Heart right ventricle (tissue), 16 donors: ENCODE measurements around the gene IQSEC3. TPM values are rescaled to one million over a fixed set of nuclear protein-coding genes. Genes with fewer than 3 reads are reported as not detected.
A peak's percentile ranks its signal among the peaks of the same experiment; 100 is the strongest.
"Not testable (repeated sequence)": the region's sequence is repeated elsewhere in the genome, so short reads cannot be mapped to it uniquely, and the experiment has no call there.

Source experiments
- ATAC-seq, 8 donors: fragments of 200-7000 bp; cut with Tn5 transposase; one replicate each; pipeline ENCODE4 v1.9.1; 2020; ENCODE audit warnings: mild to moderate bottlenecking in 8 of 8, moderate library complexity in 8 of 8, moderate number of reproducible peaks in 1 of 8
- DNase-seq, 2 donors: peaks; one replicate each; pipeline ENCODE4 v3.0.0-alpha.2; 2020
- H3K27ac ChIP-seq, 10 donors: fragments of 200-600 bp; sonication (generic) in 2 of 10; one replicate each; pipeline versions ENCODE4 v1.5.0 to v1.8.0; 2020 to 2022; ENCODE audit warnings: mild to moderate bottlenecking in 3 of 10
- H3K27me3 ChIP-seq, 7 donors: fragments of 200-600 bp; one replicate each; pipeline ENCODE4 v1.8.0; 2021 to 2022; ENCODE audit warnings: mild to moderate bottlenecking in 2 of 7
- H3K36me3 ChIP-seq, 9 donors: fragments of 200-600 bp; sonication (generic) in 1 of 9; one replicate each; pipeline versions ENCODE4 v1.5.0 to v1.8.0; 2020 to 2022; ENCODE audit warnings: mild to moderate bottlenecking in 2 of 9
- H3K4me1 ChIP-seq, 9 donors: fragments of 200-600 bp; sonication (generic) in 1 of 9; one replicate each; pipeline versions ENCODE4 v1.5.0 to v1.8.0; 2020 to 2022; ENCODE audit warnings: mild to moderate bottlenecking in 4 of 9
- H3K4me3 ChIP-seq, 10 donors: fragments of 200-600 bp; sonication (generic) in 2 of 10; one replicate each; pipeline versions ENCODE4 v1.5.0 to v1.8.0; 2020 to 2022; ENCODE audit warnings: mild to moderate bottlenecking in 7 of 10, moderate library complexity in 2 of 10
- H3K9me3 ChIP-seq, 11 donors: fragments of 200-600 bp in 10 of 11; sonication (generic) in 2 of 11; one replicate each; pipeline versions ENCODE4 v1.5.0 to v1.8.0; 2013 to 2022; ENCODE audit warnings: mild to moderate bottlenecking in 2 of 11, control low read depth in 1 of 11, moderate library complexity in 1 of 11
- WGBS, 2 donors: extraction: QIAGEN DNeasy Blood & Tissue Kit; methylation state at CpG; one replicate each; pipeline ENCODE4 v1.1.7; 2013; ENCODE audit warnings: inconsistent platforms in 1 of 2; 5-methylcytosine and 5-hydroxymethylcytosine counted together
- intact Hi-C, 10 donors: fragments of 100-400 bp; cut with DNase I; formaldehyde crosslinking; loops; one replicate each; pipeline versions ENCODE4 v1.11.1 to v1.14.2; 2022
- polyA plus RNA-seq, 2 donors: library from polyadenylated mRNA; stranded (reverse); fragments of 200-250 nt; gene quantifications; one replicate each; pipeline ENCODE4 v1.2.3, GENCODE V29; 2013
- total RNA-seq, 10 donors: library from RNA; stranded (reverse); fragmentation: NEBNext Ultra II Directional in 3 of 10; extraction: Animal tissue kit (Norgen Biotek cat#: 25700) in 3 of 10; gene quantifications; one replicate each; pipeline versions ENCODE4 v1.2.1 to v1.2.4, GENCODE V29; 2021 to 2023
- TF ChIP-seq, protein P1 (sequence below), 9 donors: fragments of 200-600 bp; sonication (generic) in 2 of 9; IDR thresholded peaks; one replicate each; pipeline versions ENCODE4 v1.5.0 to v1.8.0; 2021 to 2022; ENCODE audit warnings: antibody characterized with exemption in 9 of 9, mild to moderate bottlenecking in 5 of 9, moderate library complexity in 1 of 9
- donor health status: Arrhythmogenic right ventricular cardiomyopathy.
- donor health status: ischemic (EF 13 %, LVEDD 7.1; RV severe dilation, severe dysfunction).
- donor health status: healthy with polysubstance abuse.
- donor health status: DM: no; HTN: yes; CAD: no.
- donor health status: DM: no; HTN: no; CAD: no.
- donor health status: ischemic (EF 25% LVEDD 6.9; RV normal size, moderate dysfunction).
- donor health status: ischemic (EF 25% LVEDD 5.7; RV mildly dilated, moderate dysfunction).
- donor health status: healthy.
- donor health status: DM: yes; HTN: yes; CAD: no.
- donor health status: Ischemic cardiomyopathy.
- donor health status: ischemic (EF 35%, LVEDD 5.7; RV mildly dilated, moderate dysfunction).
- donor health status: nonischemic (EF 11% LVEDD 7.7; RV severe dilation, severe dysfunction).
- donor health status: DM: yes; HTN: yes; CAD: no.
- donor health status: PGD.
- donor health status: ischemic (EF 29% LVEDD 5.4; RV normal size, mild dysfunction).
- donor health status: nonischemic (EF 23%, LVEDD 6.1; RV moderate dilation, normal function).

The IQSEC3 gene
- total and polyA plus RNA-seq, 12 donors: 0.30 to 2.7 (median 1.1) TPM

DNA sequence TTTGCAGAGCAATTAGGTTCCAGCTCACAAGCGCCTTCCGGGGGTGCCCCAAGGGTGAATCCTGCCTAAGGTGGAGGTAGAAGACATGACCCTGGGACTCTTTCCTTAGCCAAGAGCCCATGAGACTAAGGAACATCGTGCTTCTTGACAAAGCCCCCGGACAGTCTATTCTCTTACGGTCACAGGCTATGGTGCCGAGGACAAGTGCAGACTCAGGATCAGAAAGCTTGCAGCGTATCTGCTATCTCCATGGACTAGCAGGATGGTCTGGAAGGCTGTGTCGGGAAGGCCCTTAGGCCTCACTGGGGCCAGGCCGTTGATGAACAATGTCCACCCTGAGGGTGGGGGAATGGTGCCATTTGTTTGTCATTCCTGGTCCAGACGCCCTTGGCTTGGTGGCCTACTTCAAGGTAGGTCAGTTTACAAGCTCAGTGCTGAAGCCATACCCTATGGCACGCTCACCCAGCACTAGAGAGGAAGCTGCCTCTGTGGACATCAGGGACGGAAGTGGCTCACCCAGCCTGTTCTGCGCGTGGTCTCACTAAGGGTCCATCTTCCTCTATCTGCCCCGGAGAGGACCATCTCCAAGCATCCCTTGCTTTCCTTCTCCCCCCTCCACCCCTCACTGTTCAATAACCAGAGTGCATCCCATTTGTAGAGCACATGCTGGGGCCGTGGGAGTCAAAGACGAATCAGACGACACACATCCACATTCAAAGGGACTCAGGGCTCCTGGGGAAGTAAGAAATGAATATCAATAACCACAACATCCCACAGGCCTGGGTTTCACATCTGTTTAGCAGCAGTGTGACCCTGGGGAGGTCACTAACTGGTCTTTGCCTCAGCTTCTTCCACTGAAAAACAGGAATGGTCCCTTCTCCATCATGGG lies 45.0 kb upstream of the IQSEC3 start:
- TF ChIP-seq, protein P1, sequence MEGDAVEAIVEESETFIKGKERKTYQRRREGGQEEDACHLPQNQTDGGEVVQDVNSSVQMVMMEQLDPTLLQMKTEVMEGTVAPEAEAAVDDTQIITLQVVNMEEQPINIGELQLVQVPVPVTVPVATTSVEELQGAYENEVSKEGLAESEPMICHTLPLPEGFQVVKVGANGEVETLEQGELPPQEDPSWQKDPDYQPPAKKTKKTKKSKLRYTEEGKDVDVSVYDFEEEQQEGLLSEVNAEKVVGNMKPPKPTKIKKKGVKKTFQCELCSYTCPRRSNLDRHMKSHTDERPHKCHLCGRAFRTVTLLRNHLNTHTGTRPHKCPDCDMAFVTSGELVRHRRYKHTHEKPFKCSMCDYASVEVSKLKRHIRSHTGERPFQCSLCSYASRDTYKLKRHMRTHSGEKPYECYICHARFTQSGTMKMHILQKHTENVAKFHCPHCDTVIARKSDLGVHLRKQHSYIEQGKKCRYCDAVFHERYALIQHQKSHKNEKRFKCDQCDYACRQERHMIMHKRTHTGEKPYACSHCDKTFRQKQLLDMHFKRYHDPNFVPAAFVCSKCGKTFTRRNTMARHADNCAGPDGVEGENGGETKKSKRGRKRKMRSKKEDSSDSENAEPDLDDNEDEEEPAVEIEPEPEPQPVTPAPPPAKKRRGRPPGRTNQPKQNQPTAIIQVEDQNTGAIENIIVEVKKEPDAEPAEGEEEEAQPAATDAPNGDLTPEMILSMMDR (IDR thresholded peaks at IDR 0.05): no peak
- no peak overlapping the region for H3K4me3 ChIP-seq
- peaks cover 0 to 28% (median 9%) of the 10 kb centered on the region in 9 donors for H3K36me3 ChIP-seq
- H3K27me3 ChIP-seq: no peaks in the 10 kb centered on the region
- peak in 7 of 8 donors; percentile 31 to 86 (median 52) for ATAC-seq
- H3K4me1 ChIP-seq: peaks cover 0 to 21% (median 0%) of the 10 kb centered on the region in 9 donors
- no peaks in the 10 kb centered on the region for H3K9me3 ChIP-seq
- DNase-seq: no peak
- H3K27ac ChIP-seq: peak overlapping the region in 1 of 10 donors; percentile 1
- 81 to 88% methylated on average over 18 of the region's 18 CpGs for WGBS, 2 donors
- intact Hi-C loops: no loop called here

DNA sequence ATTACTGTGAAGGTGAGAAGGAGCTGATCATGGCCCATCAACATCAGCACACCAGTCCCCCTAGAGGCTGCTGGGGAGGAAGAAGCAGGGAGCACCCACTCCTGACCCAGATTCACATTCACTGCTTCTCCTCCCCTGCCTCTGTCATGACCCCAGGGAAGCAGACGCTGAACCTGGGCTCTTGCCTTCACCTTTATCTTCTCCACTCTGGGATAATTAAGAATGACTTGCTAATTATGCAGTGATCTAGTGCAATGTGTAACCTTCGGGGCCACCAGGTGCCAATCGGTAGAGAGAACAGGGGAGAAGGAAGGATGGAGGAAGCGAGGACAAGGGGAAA lies 44.4 kb upstream of the IQSEC3 start:
- Histone ChIP-seq H3K9me3 (no peaks in the 10 kb centered on the region), H3K27me3 (no peaks in the 10 kb centered on the region), H3K27ac (peak overlapping the region in 1 of 10 donors; percentile 1), H3K4me3 (no peak overlapping the region), H3K36me3 (peaks cover 0 to 28% (median 9%) of the 10 kb centered on the region in 9 donors), H3K4me1 (peaks cover 0 to 21% (median 0%) of the 10 kb centered on the region in 9 donors)
- TF ChIP-seq, protein P1 (IDR thresholded peaks at IDR 0.05): no peak
- DNase-seq (no peak), ATAC-seq (peak in 6 of 8 donors; percentile 10 to 80 (median 33))
- intact Hi-C loops: no loop called here
- 76 to 79% methylated on average over 4 of the region's 4 CpGs for WGBS, 2 donors

DNA sequence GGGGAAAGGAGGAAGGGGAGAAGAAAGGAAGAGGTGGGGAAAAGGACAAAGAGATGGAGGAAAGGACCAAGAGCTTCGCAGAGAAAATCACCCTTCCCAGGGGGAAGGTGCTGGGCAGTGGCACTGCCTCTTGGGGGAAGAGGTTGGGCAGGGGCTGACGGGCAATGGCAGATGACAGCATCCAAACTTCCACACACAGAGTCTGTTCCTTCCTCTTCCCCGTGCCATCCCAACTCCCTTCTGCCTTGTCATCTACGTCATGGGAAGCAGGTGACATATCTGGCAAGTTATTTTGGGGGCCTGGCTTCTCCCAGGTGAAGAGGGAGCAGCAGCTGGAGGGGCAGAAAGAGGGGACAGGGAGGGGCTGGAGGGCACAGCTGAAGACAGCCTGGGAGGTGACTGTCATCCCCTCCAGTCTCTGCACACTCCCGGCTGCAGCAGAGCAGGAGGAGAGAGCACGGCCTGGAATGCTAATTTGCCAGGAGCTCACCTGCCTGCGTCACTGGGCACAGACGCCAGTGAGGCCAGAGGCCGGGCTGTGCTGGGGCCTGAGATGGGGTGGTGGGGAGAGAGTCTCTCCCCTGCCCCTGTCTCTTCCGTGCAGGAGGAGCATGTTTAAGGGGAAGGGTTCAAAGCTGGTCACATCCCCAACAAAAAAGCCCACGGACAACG lies 43.9 kb upstream of the IQSEC3 start:
- peaks cover 0 to 26% (median 9%) of the 10 kb centered on the region in 9 donors for H3K36me3 ChIP-seq
- H3K27me3 ChIP-seq: no peaks in the 10 kb centered on the region
- no peak overlapping the region for H3K4me3 ChIP-seq
- H3K4me1 ChIP-seq: peaks cover 0 to 21% (median 0%) of the 10 kb centered on the region in 9 donors
- intact Hi-C loops: no loop called here
- no peak overlapping the region for H3K27ac ChIP-seq
- DNase-seq (no peak), ATAC-seq (peak in 5 of 8 donors; percentile 26 to 85 (median 49))
- H3K9me3 ChIP-seq: no peaks in the 10 kb centered on the region
- TF ChIP-seq, protein P1 (IDR thresholded peaks at IDR 0.05): no peak
- 78 to 81% methylated on average over 12 of the region's 12 CpGs for WGBS, 2 donors

DNA sequence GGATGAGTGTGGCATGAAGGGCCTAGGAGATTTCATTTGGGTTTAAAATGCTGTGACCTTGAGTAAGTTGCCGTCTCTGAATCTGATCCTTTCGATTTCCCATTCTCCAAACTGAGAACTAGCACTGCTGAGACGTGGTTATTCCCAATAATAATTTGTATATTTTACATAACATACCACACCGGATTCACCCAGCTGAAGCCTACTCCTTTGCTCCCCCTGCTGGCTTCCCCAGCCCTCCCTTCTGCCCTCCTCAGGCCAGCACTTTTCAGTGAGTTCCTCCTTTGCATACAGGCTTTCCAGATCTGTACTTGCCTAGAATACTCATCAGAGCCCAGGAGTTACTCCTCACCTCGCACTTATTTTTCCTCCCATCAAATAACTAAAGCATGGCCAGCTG lies 38.7 kb upstream of the IQSEC3 start:
- H3K27ac ChIP-seq, H3K4me1 ChIP-seq, H3K4me3 ChIP-seq, ATAC-seq, intact Hi-C loops, H3K36me3 ChIP-seq, DNase-seq, H3K9me3 ChIP-seq, H3K27me3 ChIP-seq: not testable (repeated sequence)
- no CpG with 5 or more reads among the region's 5 CpGs for WGBS, 2 donors

DNA sequence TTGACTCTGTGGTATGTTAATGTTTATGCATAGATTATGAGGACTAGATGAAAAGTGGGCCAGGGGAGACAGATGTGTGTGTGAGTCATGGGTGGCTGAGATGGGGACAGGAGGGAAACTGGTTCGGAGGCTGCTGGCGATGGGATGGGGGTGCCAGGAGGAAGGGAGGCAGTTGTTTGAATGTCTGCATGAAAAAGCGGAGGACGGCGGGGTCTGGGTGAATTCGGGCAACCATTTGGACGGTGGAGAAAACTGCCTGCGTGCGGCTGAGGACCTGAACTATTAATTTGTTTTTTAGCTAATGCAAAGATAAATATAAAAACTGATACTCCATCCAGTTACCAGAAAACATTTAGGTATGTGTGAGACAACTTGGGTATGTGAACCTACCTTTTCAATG lies 27.8 kb upstream of the IQSEC3 start:
- intact Hi-C loops, H3K9me3 ChIP-seq: not testable (repeated sequence)

DNA sequence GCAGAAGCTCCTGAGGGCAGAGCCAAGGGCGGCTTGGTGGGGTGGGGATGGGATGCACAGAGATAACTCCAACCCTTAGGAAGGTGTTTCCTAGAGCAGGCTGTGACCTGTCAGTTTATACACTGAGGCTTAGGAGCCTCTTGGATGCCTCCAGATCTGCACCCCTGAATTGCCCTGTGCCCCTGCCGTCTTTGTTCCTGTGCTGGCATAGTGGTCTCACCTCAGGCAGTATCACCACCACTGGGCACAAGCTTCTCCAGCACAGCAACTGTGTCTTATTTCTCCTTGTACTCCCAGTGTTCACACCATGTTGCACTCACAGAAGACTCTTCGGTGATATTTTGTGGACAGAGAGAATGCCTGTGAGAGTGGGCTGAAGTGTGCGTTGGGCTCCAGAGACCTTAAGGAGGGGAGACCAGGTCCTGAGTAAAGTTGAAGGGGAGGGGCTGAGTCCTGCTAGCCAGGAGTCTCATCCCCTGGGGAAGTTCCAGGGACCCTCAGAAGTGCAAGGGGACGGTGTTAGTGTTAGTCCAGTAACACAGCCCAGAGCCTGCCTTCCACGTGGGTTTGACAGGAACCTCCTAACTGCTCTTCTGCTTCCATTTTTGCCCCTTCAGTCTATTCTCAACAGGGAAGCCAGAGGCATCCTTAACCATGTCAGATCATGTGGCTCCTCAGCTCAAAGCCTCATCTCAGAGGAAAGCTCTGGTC lies 26.9 kb upstream of the IQSEC3 start:
- 68 to 74% methylated on average over 6 of the region's 6 CpGs for WGBS, 2 donors
- H3K9me3 ChIP-seq, H3K4me3 ChIP-seq, H3K4me1 ChIP-seq, H3K36me3 ChIP-seq, ATAC-seq, intact Hi-C loops, H3K27ac ChIP-seq, DNase-seq: not testable (repeated sequence)
- H3K27me3 ChIP-seq: peaks cover 0 to 23% (median 8%) of the 10 kb centered on the region in 7 donors

More for the DNA sequence above, 27.8 kb upstream of the IQSEC3 start:
- H3K4me1 ChIP-seq, H3K36me3 ChIP-seq, H3K27ac ChIP-seq, DNase-seq, H3K4me3 ChIP-seq, ATAC-seq: not testable (repeated sequence)
- WGBS, 2 donors: 69 to 72% methylated on average over 9 of the region's 9 CpGs
- H3K27me3 ChIP-seq: peaks cover 0 to 16% (median 6%) of the 10 kb centered on the region in 7 donors

DNA sequence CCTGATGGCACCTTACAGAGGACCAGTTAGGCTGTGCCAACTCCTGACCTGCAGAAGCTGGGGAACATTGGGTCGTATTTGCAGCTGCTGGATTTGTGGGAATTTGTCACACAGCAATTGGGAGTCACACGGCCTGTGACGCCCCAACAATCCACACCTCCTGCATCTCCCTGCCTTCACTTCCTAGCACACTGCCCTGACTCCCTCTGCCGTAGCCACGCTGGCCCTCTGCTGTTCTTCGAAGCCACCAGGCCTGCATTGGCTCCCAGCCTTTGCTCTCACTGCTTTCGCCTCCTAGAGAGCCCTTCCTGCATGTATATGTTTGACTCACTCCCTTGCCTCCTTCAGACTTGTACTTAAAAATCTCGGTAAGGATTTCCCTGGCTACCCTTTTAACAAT lies 22.2 kb upstream of the IQSEC3 start:
- peaks cover 0 to 36% (median 3%) of the 10 kb centered on the region in 7 donors for H3K27me3 ChIP-seq
- H3K36me3 ChIP-seq, H3K27ac ChIP-seq, H3K9me3 ChIP-seq, H3K4me3 ChIP-seq, H3K4me1 ChIP-seq, ATAC-seq, DNase-seq, intact Hi-C loops: not testable (repeated sequence)
- WGBS, 2 donors: 82 to 83% methylated on average over 8 of the region's 8 CpGs
